HepG2 (cell line): Measurements from ENCODE around the gene HAGHL. TPM values are rescaled to one million over a fixed set of nuclear protein-coding genes. Genes with fewer than 3 reads are reported as not detected.

Source experiments
- NCOA5 ChIP-seq: sonication (generic); formaldehyde crosslinking; IDR thresholded peaks from 2 replicates; pipeline ENCODE4 v1.4.0; 2020; ENCODE audit warnings: missing genetic modification reagents
- TFDP1 ChIP-seq: IDR thresholded peaks from 2 replicates; pipeline ENCODE4 v1.6.1; 2016; ENCODE audit warnings: missing compliant biosample characterization, missing genetic modification reagents, borderline replicate concordance
- ZBED4 ChIP-seq: sonication (generic); formaldehyde crosslinking; IDR thresholded peaks from 2 replicates; pipeline ENCODE4 v1.4.0; 2020; ENCODE audit warnings: missing genetic modification reagents, borderline replicate concordance
- ZNF414 ChIP-seq: sonication (generic); formaldehyde crosslinking; IDR thresholded peaks from 2 replicates; pipeline ENCODE4 v1.5.0; 2020; ENCODE audit warnings: missing genetic modification reagents
- ZNF512 ChIP-seq: sonication (generic); formaldehyde crosslinking; IDR thresholded peaks from 2 replicates; pipeline ENCODE4 v1.4.0; 2020; ENCODE audit warnings: mild to moderate bottlenecking, missing genetic modification reagents
- ZNF709 ChIP-seq: sonication (generic); formaldehyde crosslinking; IDR thresholded peaks from 2 replicates; pipeline ENCODE4 v1.5.0; 2020; ENCODE audit warnings: mild to moderate bottlenecking, missing genetic modification reagents
- ZNF772 ChIP-seq: sonication (generic); formaldehyde crosslinking; IDR thresholded peaks from 2 replicates; pipeline ENCODE4 v1.5.0; 2020; ENCODE audit warnings: mild to moderate bottlenecking, missing genetic modification reagents
- ZNF879 ChIP-seq: sonication (generic); formaldehyde crosslinking; IDR thresholded peaks from 2 replicates; pipeline ENCODE4 v1.8.1; 2023; ENCODE audit warnings: missing genetic modification reagents
- polyA plus RNA-seq, 8 experiments: library from polyadenylated mRNA; depleted of rRNA in 3 of 8; stranded (reverse) in 7 of 8; unstranded in 1 of 8; fragments of >200 nt; fragmentation: Illumina TruSeq in 4 of 8; extraction: Trizol in 4 of 8; gene quantifications; 2 replicates each; pipeline versions ENCODE4 v1.2.1 to v1.2.3, GENCODE V29; 2011 to 2016; ENCODE audit warnings: low read depth in 4 of 8, missing spikeins in 1 of 8, mixed read lengths in 1 of 8; ENCODE audit not compliant: insufficient read depth in 1 of 8
- total RNA-seq, 5 experiments: library from RNA; depleted of rRNA; stranded (reverse); fragments of >200 nt; fragmentation: Illumina TruSeq; extraction: Trizol; gene quantifications; 2 replicates each; pipeline ENCODE4 v1.2.3, GENCODE V29; 2016; ENCODE audit warnings: low read depth in 1 of 5

HAGHL gene
- total and polyA plus RNA-seq, 2 of the 13 experiments (the other 11 are each of a cell fraction or from before 2014, with no cell fraction given), result 3.4 to 8.4 TPM

GRCh38 chr16:679814-680624 is 46.9 kb upstream of the HAGHL start, which contains the start of gene STUB1 (continued):
- TF ChIP-seq ZNF879 (CRISPR knock-in tag) (no peak), ZBED4 (0 out of 2 replicates have a peak, but pooled peaks have one; percentile 56), NCOA5 (CRISPR knock-in tag) (no peak), ZNF709 (CRISPR knock-in tag) (no peak), ZNF512 (CRISPR knock-in tag) (no peak), TFDP1 (0 out of 2 replicates have a peak, but pooled peaks have one; percentile 22), ZNF414 (CRISPR knock-in tag) (0 out of 2 replicates have a peak, but pooled peaks have one; percentile 8), ZNF772 (CRISPR knock-in tag) (no peak; the same call in 1 of the 2 replicates)
